Measurements from ENCODE around the gene RRAS. TPM values are rescaled to one million over a fixed set of nuclear protein-coding genes. Genes with fewer than 3 reads are reported as not detected.

Gene RRAS
- total and polyA plus RNA-seq, 2 of the 4 experiments (the other 2 are of a cell fraction) = 50.2 to 241 TPM

DNA sequence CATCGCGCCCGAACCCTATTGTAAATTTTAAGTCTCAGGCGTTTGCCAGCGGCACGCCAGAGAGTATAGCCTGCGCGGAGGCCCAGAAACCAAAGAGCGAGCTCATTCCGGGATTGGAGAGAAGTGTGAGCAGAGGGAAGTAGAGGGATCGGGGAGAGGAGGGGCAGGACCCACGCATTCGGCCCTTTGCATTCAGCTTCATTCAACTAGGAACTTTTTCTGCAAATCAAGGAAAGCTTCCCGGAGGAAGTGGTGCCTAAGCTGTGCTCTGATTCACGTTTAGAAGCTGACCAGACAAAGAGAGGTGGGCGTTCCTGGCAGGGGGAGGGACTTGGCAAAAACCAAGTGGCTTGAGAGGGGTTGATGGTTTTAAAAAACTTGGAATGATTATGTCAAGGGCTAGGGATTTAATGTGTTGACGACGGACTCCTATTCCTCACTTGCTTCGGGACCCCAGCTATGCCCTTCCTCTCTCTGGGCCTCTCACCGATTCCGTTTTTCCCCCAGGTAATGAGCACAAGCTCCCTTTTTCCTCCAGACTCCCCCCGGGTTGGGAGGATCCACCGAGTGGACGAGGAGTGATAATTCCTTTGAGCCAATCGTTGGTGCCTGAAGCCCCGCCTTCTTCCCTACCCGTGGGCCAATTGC is 36.3 kb upstream of the RRAS start (continued):
- TF ChIP-seq MAZ (IDR thresholded peaks at IDR 0.05; ENCODE audit: borderline replicate concordance, low read depth, low read length) (no peak), RAD21 (IDR thresholded peaks at IDR 0.05; ENCODE audit: low read length) (no peak)

DNA sequence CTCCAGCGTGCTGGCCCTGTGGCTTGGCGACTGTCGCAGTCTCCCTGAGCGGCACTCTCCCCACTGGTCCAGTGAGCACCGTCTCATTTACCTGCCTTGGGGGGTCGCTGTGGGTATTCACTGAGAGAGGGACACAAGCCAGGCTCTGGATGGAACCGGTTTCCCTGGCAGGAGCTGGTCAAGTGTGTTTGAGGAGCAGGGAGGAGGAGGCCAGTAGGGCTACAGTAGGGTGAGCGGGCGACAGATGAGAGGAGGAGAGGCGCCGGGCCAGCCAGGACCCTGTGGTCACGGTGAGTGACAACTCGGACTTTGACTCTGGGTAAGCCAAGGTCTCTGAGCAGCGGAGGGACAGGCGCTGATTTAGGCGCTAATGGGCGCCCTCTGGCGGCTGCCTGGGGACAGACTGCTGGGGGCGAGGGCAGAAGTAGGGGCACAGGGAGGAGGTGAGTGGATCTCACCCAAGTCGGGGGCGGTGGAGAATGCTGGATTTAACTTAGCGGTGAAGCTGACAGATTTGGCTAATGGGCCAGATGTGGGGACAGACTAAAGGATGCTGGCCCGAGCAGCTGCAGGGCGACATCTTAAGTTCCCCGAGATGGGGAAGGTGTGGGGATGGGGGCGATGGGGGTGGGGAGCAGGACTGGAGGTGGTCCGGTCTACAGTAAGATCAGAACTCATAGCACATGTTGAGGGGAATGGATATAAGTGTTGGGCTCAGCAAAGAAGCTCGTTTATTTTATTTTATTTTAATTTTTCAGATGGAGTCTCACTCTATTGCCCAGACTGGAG is 32.4 kb upstream of the RRAS start:
- Histone ChIP-seq H2BK5ac (ENCODE audit: low read depth, low read length, poor library complexity, severe bottlenecking) (no peak overlapping the region), H2AFZ (replicated peaks; ENCODE audit: low read length, poor library complexity) (peak overlapping the region; percentile 93), H3K23ac (ENCODE audit: low read depth, low read length) (0 out of 2 replicates have a peak overlapping the region, but pooled peaks have one; percentile 84), H4K20me1 (ENCODE audit: insufficient read depth, low read length) (no peaks in the 10 kb centered on the region; the same call in 1 of the 2 replicates), H3K9me3 (ENCODE audit: control insufficient read depth, insufficient read depth, low read length) (no peaks in the 10 kb centered on the region), H3K27ac (ENCODE audit: insufficient read depth, low read length) (no peak overlapping the region), H4K8ac (ENCODE audit: low read depth in 2 of 2, low read length in 2 of 2) (peak overlapping the region in 1 of 2 experiments; percentile 94; a peak in 2 of 4 replicates), H3K4me2 (ENCODE audit: low read depth, low read length) (peak overlapping the region; percentile 54; the same call in 1 of the 2 replicates), H2BK15ac (ENCODE audit: low read depth, low read length) (no peak overlapping the region), H3K18ac (ENCODE audit: low read depth, low read length) (no peak overlapping the region), H2AK9ac (replicated peaks; ENCODE audit: low read depth, low read length, poor library complexity) (peak overlapping the region; percentile 93), H3K9ac (ENCODE audit: low read depth, low read length) (peak overlapping the region; percentile 22; the same call in 1 of the 2 replicates), H2BK120ac (ENCODE audit: low read depth, low read length) (no peak overlapping the region), H2AK5ac (ENCODE audit: low read depth, low read length) (no peak overlapping the region), H3K27me3 (ENCODE audit: control insufficient read depth, insufficient read depth, low read length) (no peaks in the 10 kb centered on the region), H3K79me1 (ENCODE audit: low read depth in 1 of 2, low read length in 2 of 2) (peaks cover 1 to 29% of the 10 kb centered on the region in 2 experiments; a peak in 2 of 4 replicates), H4K5ac (ENCODE audit: low read depth, low read length) (no peak overlapping the region), H3K4me1 (ENCODE audit: control insufficient read depth, insufficient read depth, low read length) (peaks cover 2% of the 10 kb centered on the region), H3K36me3 (ENCODE audit: control insufficient read depth, insufficient read depth, low read length) (peaks cover 3% of the 10 kb centered on the region; the same call in 1 of the 2 replicates), H3K9me1 (ENCODE audit: insufficient read depth, low read length) (no peaks in the 10 kb centered on the region), H4K91ac (ENCODE audit: insufficient read depth, low read depth, low read length) (0 out of 2 replicates have a peak overlapping the region, but pooled peaks have one; percentile 29), H3K14ac (replicated peaks; ENCODE audit: low read depth, low read length) (no peak overlapping the region), H2BK20ac (ENCODE audit: low read depth, low read length) (no peak overlapping the region), H3K56ac (ENCODE audit: extremely low read depth, insufficient read depth, low read length) (no peak overlapping the region), H3K4ac (ENCODE audit: low read depth, low read length) (peak overlapping the region; percentile 47; the same call in 1 of the 2 replicates), H3K4me3 (ENCODE audit: insufficient read depth, low read depth, low read length) (no peak overlapping the region)
- dilution Hi-C loops (cut with HindIII; ENCODE audit: low sequenced_read_pairs, unreplicated experiment) = no loop called here
- no TSS peak for BruUV-seq (replicated peaks)
- intact Hi-C loops (cut with micrococcal nuclease) = loop anchor here (1.0 kb wide), 1 partner anchor 169 kb away; no protein-coding TSS in a partner anchor
- peak; percentile 58 for TF ChIP-seq RAD21 (IDR thresholded peaks at IDR 0.05; ENCODE audit: low read length)
- TF ChIP-seq, protein P1, sequence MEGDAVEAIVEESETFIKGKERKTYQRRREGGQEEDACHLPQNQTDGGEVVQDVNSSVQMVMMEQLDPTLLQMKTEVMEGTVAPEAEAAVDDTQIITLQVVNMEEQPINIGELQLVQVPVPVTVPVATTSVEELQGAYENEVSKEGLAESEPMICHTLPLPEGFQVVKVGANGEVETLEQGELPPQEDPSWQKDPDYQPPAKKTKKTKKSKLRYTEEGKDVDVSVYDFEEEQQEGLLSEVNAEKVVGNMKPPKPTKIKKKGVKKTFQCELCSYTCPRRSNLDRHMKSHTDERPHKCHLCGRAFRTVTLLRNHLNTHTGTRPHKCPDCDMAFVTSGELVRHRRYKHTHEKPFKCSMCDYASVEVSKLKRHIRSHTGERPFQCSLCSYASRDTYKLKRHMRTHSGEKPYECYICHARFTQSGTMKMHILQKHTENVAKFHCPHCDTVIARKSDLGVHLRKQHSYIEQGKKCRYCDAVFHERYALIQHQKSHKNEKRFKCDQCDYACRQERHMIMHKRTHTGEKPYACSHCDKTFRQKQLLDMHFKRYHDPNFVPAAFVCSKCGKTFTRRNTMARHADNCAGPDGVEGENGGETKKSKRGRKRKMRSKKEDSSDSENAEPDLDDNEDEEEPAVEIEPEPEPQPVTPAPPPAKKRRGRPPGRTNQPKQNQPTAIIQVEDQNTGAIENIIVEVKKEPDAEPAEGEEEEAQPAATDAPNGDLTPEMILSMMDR (conservative IDR thresholded peaks at IDR 0.05; ENCODE audit: low read depth, low read length) = peak; percentile 82
- TF ChIP-seq MAZ (IDR thresholded peaks at IDR 0.05; ENCODE audit: borderline replicate concordance, low read depth, low read length) = peak; percentile 88
- TF ChIP-seq SMC3 (IDR thresholded peaks at IDR 0.05; ENCODE audit: low read depth, low read length) = peak; percentile 67
- TF ChIP-seq, protein P2, sequence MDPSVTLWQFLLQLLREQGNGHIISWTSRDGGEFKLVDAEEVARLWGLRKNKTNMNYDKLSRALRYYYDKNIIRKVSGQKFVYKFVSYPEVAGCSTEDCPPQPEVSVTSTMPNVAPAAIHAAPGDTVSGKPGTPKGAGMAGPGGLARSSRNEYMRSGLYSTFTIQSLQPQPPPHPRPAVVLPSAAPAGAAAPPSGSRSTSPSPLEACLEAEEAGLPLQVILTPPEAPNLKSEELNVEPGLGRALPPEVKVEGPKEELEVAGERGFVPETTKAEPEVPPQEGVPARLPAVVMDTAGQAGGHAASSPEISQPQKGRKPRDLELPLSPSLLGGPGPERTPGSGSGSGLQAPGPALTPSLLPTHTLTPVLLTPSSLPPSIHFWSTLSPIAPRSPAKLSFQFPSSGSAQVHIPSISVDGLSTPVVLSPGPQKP (IDR thresholded peaks at IDR 0.05; ENCODE audit: borderline replicate concordance, low read depth, low read length) = no peak
- TF ChIP-seq RFX5 (IDR thresholded peaks at IDR 0.05; ENCODE audit: low read depth, low read length) = no peak
- peak; percentile 61 for DNase-seq
- ChIA-PET CTCF (interaction anchor here (0.5 to 1.3 kb wide), 4 partner anchors 9 to 121 kb away, joined by 3 to 4 read pairs (median 3); no protein-coding TSS in a partner anchor), POLR2A (ENCODE audit: unreplicated experiment) (no interaction called here)
- ATAC-seq (ENCODE audit: low read depth) = peak; percentile 8; the same call in 1 of the 2 replicates
- in situ Hi-C loops (cut with MboI; ENCODE audit: low sequenced_read_pairs) = no loop called here
- WGBS, 2 experiments (ENCODE audit: extremely low coverage in 2 of 2, insufficient read length in 1 of 2) = 6% methylated on average over 9 of the region's 28 CpGs; no CpG with 5 or more reads in 1 of the 2 experiments

Data from IMR-90 (cell line).